K562 (cell line): ENCODE results near the gene VPS4A. TPM values are rescaled to one million over a fixed set of nuclear protein-coding genes. Genes with fewer than 3 reads are reported as not detected.
A peak's percentile ranks its signal among the peaks of the same experiment; 100 is the strongest.

Source experiments
- ASH1L ChIP-seq: fragments of 450-650 bp; IDR thresholded peaks from 2 replicates; pipeline ENCODE4 v1.6.1; 2018; ENCODE audit warnings: borderline replicate concordance, mild to moderate bottlenecking, low read depth; ENCODE audit not compliant: partially characterized antibody
- CGGBP1 ChIP-seq: fragments of 250-450 bp; sonication (Bioruptor Pico); IDR thresholded peaks from 2 replicates; pipeline ENCODE4 v1.9.0; 2021; ENCODE audit warnings: mild to moderate bottlenecking
- CTBP1 ChIP-seq: fragments of 450-650 bp; IDR thresholded peaks from 2 replicates; pipeline ENCODE4 v1.6.1; 2016; ENCODE audit warnings: borderline replicate concordance
- ELF4 ChIP-seq: fragments of 450-650 bp; formaldehyde crosslinking; IDR thresholded peaks from 2 replicates; pipeline ENCODE4 v1.4.0; 2022; ENCODE audit warnings: missing genetic modification characterization
- EWSR1 ChIP-seq: fragments of 450-650 bp; IDR thresholded peaks from 2 replicates; pipeline ENCODE4 v1.6.1; 2018; ENCODE audit warnings: borderline replicate concordance, mild to moderate bottlenecking, low read depth, moderate library complexity; ENCODE audit not compliant: partially characterized antibody
- FOXJ3 ChIP-seq: sonication (generic); formaldehyde crosslinking; IDR thresholded peaks from 2 replicates; pipeline ENCODE4 v1.4.0; 2020; ENCODE audit warnings: mild to moderate bottlenecking, missing genetic modification reagents
- GATA2 ChIP-seq: sonication (generic); formaldehyde crosslinking; IDR thresholded peaks from 2 replicates; pipeline ENCODE4 v1.4.0; 2020; ENCODE audit warnings: mild to moderate bottlenecking, missing genetic modification reagents
- GATAD2A ChIP-seq: fragments of 450-650 bp; IDR thresholded peaks from 2 replicates; pipeline ENCODE4 v1.6.1; 2017
- GTF2E2 ChIP-seq: fragments of 200-800 bp; sonication (Bioruptor generic); IDR thresholded peaks from 2 replicates; pipeline ENCODE4 v1.6.1; 2016; ENCODE audit warnings: missing genetic modification characterization, missing compliant biosample characterization
- HLTF ChIP-seq: fragments of 450-650 bp; IDR thresholded peaks from 2 replicates; pipeline ENCODE4 v1.6.1; 2016
- MCM3 ChIP-seq: fragments of 450-650 bp; IDR thresholded peaks from 2 replicates; pipeline ENCODE4 v1.6.1; 2016
- MCM5 ChIP-seq: fragments of 450-650 bp; IDR thresholded peaks from 2 replicates; pipeline ENCODE4 v1.6.1; 2016; ENCODE audit warnings: low read depth
- NFATC3 ChIP-seq: fragments of 450-650 bp; IDR thresholded peaks from 2 replicates; pipeline ENCODE4 v1.6.1; 2017; ENCODE audit warnings: mild to moderate bottlenecking
- POLR2B ChIP-seq: fragments of 450-650 bp; IDR thresholded peaks from 2 replicates; pipeline ENCODE4 v1.6.1; 2018; ENCODE audit warnings: low read depth; ENCODE audit not compliant: partially characterized antibody
- SRF ChIP-seq, 2 experiments: fragments of 250-450, 450-650 bp in 1 of 2; sonication (Bioruptor Pico) in 1 of 2; sonication (generic) in 1 of 2; formaldehyde crosslinking; IDR thresholded peaks; 2 replicates each; pipeline versions ENCODE4 v1.5.0 to v1.5.1; 2020 to 2022; ENCODE audit warnings: mild to moderate bottlenecking in 1 of 2, missing genetic modification reagents in 1 of 2
- TBP ChIP-seq: optimal IDR thresholded peaks from 2 replicates; pipeline ENCODE3; 2011; ENCODE audit warnings: low read depth, low read length, improper control_type of control experiment
- ZBTB11 ChIP-seq, 3 experiments: fragments of 200-800 bp in 1 of 3; fragments of 250-450 bp in 1 of 3; fragments of 450-650 bp in 1 of 3; sonication (Bioruptor Pico) in 1 of 3; sonication (Bioruptor generic) in 1 of 3; formaldehyde crosslinking in 1 of 3; IDR thresholded peaks; 2 replicates each; pipeline versions ENCODE4 v1.6.1 to v1.8.0; 2016 to 2022; ENCODE audit warnings: mild to moderate bottlenecking in 2 of 3, missing genetic modification characterization in 2 of 3, missing compliant biosample characterization in 1 of 3, moderate library complexity in 1 of 3
- ZNF23 ChIP-seq: fragments of 250-450 bp; sonication (Bioruptor Pico); IDR thresholded peaks from 2 replicates; pipeline ENCODE4 v1.4.0; 2020; ENCODE audit warnings: mild to moderate bottlenecking
- ZNF431 ChIP-seq: sonication (generic); formaldehyde crosslinking; IDR thresholded peaks from 2 replicates; pipeline ENCODE4 v1.8.0; 2022; ENCODE audit warnings: mild to moderate bottlenecking, missing genetic modification reagents
- ZNF507 ChIP-seq: conservative IDR thresholded peaks from 2 replicates; pipeline ENCODE4 v1.6.1; 2017; ENCODE audit warnings: missing genetic modification characterization, missing compliant biosample characterization
- ZNF609 ChIP-seq: sonication (generic); formaldehyde crosslinking; IDR thresholded peaks from 2 replicates; pipeline ENCODE4 v1.8.1; 2023; ENCODE audit warnings: missing genetic modification reagents, mild to moderate bottlenecking, borderline replicate concordance
- polyA plus RNA-seq, 8 experiments: library from polyadenylated mRNA; depleted of rRNA in 4 of 8; stranded (reverse) in 5 of 8; unstranded in 3 of 8; fragments of >200 nt; fragmentation: Nextera tagmentation in 2 of 8; fragmentation: Illumina TruSeq in 1 of 8; extraction: Ambion mirVana in 2 of 8; extraction: Trizol in 1 of 8; gene quantifications; 2 replicates each; pipeline versions ENCODE4 v1.2.1 to v1.2.3, GENCODE V29; 2011 to 2014; ENCODE audit warnings: inconsistent platforms in 1 of 8, missing spikeins in 1 of 8
- total RNA-seq, 7 experiments: library from RNA; depleted of rRNA in 6 of 7; stranded (reverse); fragments of >200 nt in 6 of 7; fragmentation: Illumina TruSeq in 2 of 7; extraction: Trizol in 2 of 7; gene quantifications; 2 replicates each; pipeline versions ENCODE4 v1.2.1 to v1.2.3, GENCODE V29; 2011 to 2021; ENCODE audit warnings: low replicate concordance in 1 of 7

The VPS4A gene
- total and polyA plus RNA-seq, 9 of the 15 experiments (the other 6 are each of a cell fraction or from before 2014, with no cell fraction given): 7.6 to 45.4 (median 29.9) TPM

- TF ChIP-seq ZBTB11 (CRISPR knock-in tag; IDR thresholded peaks at IDR 0.05): peak in 1 of 3 experiments; percentile 85; a peak in 2 of 6 replicates
- TF ChIP-seq SRF (CRISPR knock-in tag; IDR thresholded peaks at IDR 0.05): peak; percentile 35 to 70; a peak in 1 of 4 replicates
- no peak for TF ChIP-seq ZNF609
- no peak; the same call in 1 of the 2 replicates for TF ChIP-seq GATAD2A
- TF ChIP-seq POLR2B: peak; percentile 91
- TF ChIP-seq HLTF: no peak
- TF ChIP-seq MCM5: no peak
- peak; percentile 72 for TF ChIP-seq CTBP1
- no peak for TF ChIP-seq NFATC3
- no peak for TF ChIP-seq EWSR1
- TF ChIP-seq GTF2E2 (tag): 0 out of 2 replicates have a peak, but pooled peaks have one; percentile 46
- TF ChIP-seq CGGBP1 (CRISPR knock-in tag): peak; percentile 6; the same call in 1 of the 2 replicates
- TF ChIP-seq ASH1L: no peak
- no peak for TF ChIP-seq ZNF23
- no peak for TF ChIP-seq ZNF431 (CRISPR knock-in tag)
- no peak for TF ChIP-seq GATA2 (CRISPR knock-in tag)
- no peak for TF ChIP-seq MCM3
- peak; percentile 55 for TF ChIP-seq TBP
- TF ChIP-seq ELF4: peak; percentile 91
- TF ChIP-seq ZNF507 (tag): no peak
- no peak for TF ChIP-seq FOXJ3 (CRISPR knock-in tag)
Measured at GRCh38 chr16:69330286-69331109, 19.3 kb downstream of the VPS4A start, which contains the start of gene PDF (continued).
